ENCODE measurements around the gene UIMC1. TPM values are rescaled to one million over a fixed set of nuclear protein-coding genes. Genes with fewer than 3 reads are reported as not detected.
A peak's percentile ranks its signal among the peaks of the same experiment; 100 is the strongest.

Gene UIMC1
- total and polyA plus RNA-seq, 2 of the 13 experiments (the other 11 are each of a cell fraction or from before 2014, with no cell fraction given): 18.9 to 32.7 TPM

GRCh38 chr5:176934309-176934930 lies 72.2 kb downstream of the UIMC1 start:
- H3K27ac ChIP-seq (ENCODE audit: extremely low read length, insufficient read depth, low read length): no peak overlapping the region
- DNase-seq (ENCODE audit: low spot score) (no peak), ATAC-seq (no peak), FAIRE-seq (no peak)
- intact Hi-C loops (cut with micrococcal nuclease; ENCODE audit: unreplicated experiment) (no loop called here), in situ Hi-C loops (cut with HindIII; ENCODE audit: extremely low pct_ligation_motif_present, low pct_unique_long_range_greater_than_20kb) (no loop called here)
- no peaks in the 10 kb centered on the region for H3K9me3 ChIP-seq (ENCODE audit: low read length)
- no peaks in the 10 kb centered on the region for H4K20me1 ChIP-seq (ENCODE audit: insufficient read depth, low read length)
- BruUV-seq (replicated peaks): no TSS peak
- no peak overlapping the region for H3K4me3 ChIP-seq (replicated peaks in 1 of 3; ENCODE audit: insufficient read depth in 1 of 3, low read depth in 2 of 3, low read length in 3 of 3)
- no peaks in the 10 kb centered on the region for H3K27me3 ChIP-seq (ENCODE audit: control insufficient read depth in 1 of 2, insufficient read depth in 2 of 2, low read length in 2 of 2)
- TF ChIP-seq ZNF280B (CRISPR knock-in tag; IDR thresholded peaks at IDR 0.05; ENCODE audit: borderline replicate concordance) (no peak), ZNF850 (CRISPR knock-in tag; conservative IDR thresholded peaks at IDR 0.05) (no peak)
- no peak overlapping the region for H2AFZ ChIP-seq (ENCODE audit: low read length)
- H3K9ac ChIP-seq (ENCODE audit: insufficient read depth, low read depth, low read length): no peak overlapping the region
- ChIA-PET POLR2A (no interaction called here), CTCF (ENCODE audit: low intra/inter-chr PET ratio, low total read pairs) (no interaction called here)
- no peak overlapping the region for H3K4me2 ChIP-seq (ENCODE audit: low read depth, low read length)
- peaks cover 5 to 18% of the 10 kb centered on the region in 2 experiments; a peak in 4 of 5 replicates for H3K36me3 ChIP-seq (replicated peaks in 1 of 2; ENCODE audit: control insufficient read depth in 1 of 2, insufficient read depth in 2 of 2, low read length in 2 of 2)
- 97% methylated on average over 7 of the region's 7 CpGs for WGBS (ENCODE audit: low lambda C conversion rate)
- H3K4me1 ChIP-seq (ENCODE audit: insufficient read depth, low read length): peaks cover 38% of the 10 kb centered on the region
- no peaks in the 10 kb centered on the region for H3K79me2 ChIP-seq (ENCODE audit: insufficient read depth, low read length)

- Histone ChIP-seq H2AFZ (ENCODE audit: low read length) (no peak overlapping the region), H3K4me2 (ENCODE audit: low read depth, low read length) (no peak overlapping the region), H3K9me3 (ENCODE audit: low read length) (no peaks in the 10 kb centered on the region), H3K4me1 (ENCODE audit: insufficient read depth, low read length) (peaks cover 18% of the 10 kb centered on the region), H3K9ac (ENCODE audit: insufficient read depth, low read depth, low read length) (no peak overlapping the region), H3K27me3 (ENCODE audit: control insufficient read depth in 1 of 2, insufficient read depth in 2 of 2, low read length in 2 of 2) (no peaks in the 10 kb centered on the region), H3K79me2 (ENCODE audit: insufficient read depth, low read length) (no peaks in the 10 kb centered on the region), H4K20me1 (ENCODE audit: insufficient read depth, low read length) (no peaks in the 10 kb centered on the region), H3K36me3 (replicated peaks in 1 of 2; ENCODE audit: control insufficient read depth in 1 of 2, insufficient read depth in 2 of 2, low read length in 2 of 2) (peaks cover 4 to 16% of the 10 kb centered on the region in 2 experiments), H3K27ac (ENCODE audit: extremely low read length, insufficient read depth, low read length) (no peak overlapping the region), H3K4me3 (replicated peaks in 1 of 3; ENCODE audit: insufficient read depth in 1 of 3, low read depth in 2 of 3, low read length in 3 of 3) (no peak overlapping the region)
- POLR2A ChIA-PET: no interaction called here
- WGBS (ENCODE audit: low lambda C conversion rate): 85% methylated on average over 1 of the region's 1 CpG
- ATAC-seq: no peak
- no peak for TF ChIP-seq ZBTB46 (CRISPR knock-in tag; IDR thresholded peaks at IDR 0.05; ENCODE audit: borderline replicate concordance)
- no peak for TF ChIP-seq BORCS8-MEF2B (CRISPR knock-in tag; IDR thresholded peaks at IDR 0.05)
- no peak for TF ChIP-seq SMAD3 (CRISPR knock-in tag; IDR thresholded peaks at IDR 0.05)
- TF ChIP-seq GTF3A (CRISPR knock-in tag; conservative IDR thresholded peaks at IDR 0.05): no peak
- TF ChIP-seq GMEB1 (CRISPR knock-in tag; IDR thresholded peaks at IDR 0.05; ENCODE audit: borderline replicate concordance): no peak
- TF ChIP-seq ZNF782 (CRISPR knock-in tag; IDR thresholded peaks at IDR 0.05; ENCODE audit: borderline replicate concordance): no peak
- no peak for TF ChIP-seq FOSL1 (CRISPR knock-in tag; IDR thresholded peaks at IDR 0.05; ENCODE audit: borderline replicate concordance)
- TF ChIP-seq SOX13 (IDR thresholded peaks at IDR 0.05): no peak
- 0 out of 4 replicates have a peak, but pooled peaks of 1 of the 2 experiments have one; percentile 13 for TF ChIP-seq SOX13 (CRISPR knock-in tag; conservative IDR thresholded peaks at IDR 0.05 in 1 of 2, IDR thresholded peaks at IDR 0.05 in 1 of 2)
- FAIRE-seq: no peak
- CTCF ChIA-PET (ENCODE audit: low intra/inter-chr PET ratio, low total read pairs): no interaction called here
- intact Hi-C loops (cut with micrococcal nuclease; ENCODE audit: unreplicated experiment): no loop called here
- in situ Hi-C loops (cut with HindIII; ENCODE audit: extremely low pct_ligation_motif_present, low pct_unique_long_range_greater_than_20kb): no loop called here
- peak; percentile 7 for DNase-seq (ENCODE audit: low spot score)
- no TSS peak for BruUV-seq (replicated peaks)
Measured at GRCh38 chr5:176929654-176930053, 76.9 kb downstream of the UIMC1 start.
